ENCODE data around the gene CHN2. TPM values are rescaled to one million over a fixed set of nuclear protein-coding genes. Genes with fewer than 3 reads are reported as not detected.

CHN2 gene
- total RNA-seq, 1 experiment from 2014 or later, result 2.1 TPM

- Histone ChIP-seq H3K4me1 (ENCODE audit: control insufficient read depth in 1 of 2, insufficient read depth in 2 of 2, low read length in 2 of 2) (no peaks in the 10 kb centered on the region), H3K9ac (ENCODE audit: low read length) (no peak overlapping the region), H3K36me3 (ENCODE audit: control insufficient read depth in 1 of 2, insufficient read depth in 2 of 2, low read length in 2 of 2) (no peaks in the 10 kb centered on the region), H3K79me2 (ENCODE audit: insufficient read depth, low read length) (no peaks in the 10 kb centered on the region), H3K9me3 (ENCODE audit: control insufficient read depth in 1 of 2, insufficient read depth in 1 of 2, low read depth in 1 of 2, low read length in 2 of 2) (0 out of 4 replicates have a peak, but pooled peaks cover 0 to 3% of the 10 kb centered on the region in 2 experiments), H3K27ac (ENCODE audit: low read depth, low read length) (no peak overlapping the region), H3K27me3 (ENCODE audit: insufficient read depth, low read length) (peaks cover 7% of the 10 kb centered on the region; the same call in 1 of the 2 replicates), H4K20me1 (ENCODE audit: insufficient read depth) (no peaks in the 10 kb centered on the region), H3K4me2 (ENCODE audit: low read length) (no peak overlapping the region), H3K4me3 (replicated peaks in 1 of 2; ENCODE audit: low read depth in 1 of 2, low read length in 2 of 2) (no peak overlapping the region), H2AFZ (ENCODE audit: low read depth, low read length, poor library complexity, severe bottlenecking) (no peak overlapping the region), H3K9me2 (ENCODE audit: insufficient read depth) (no peaks in the 10 kb centered on the region)
- RAD21 ChIA-PET (ENCODE audit: low non-redundant PET in 1 of 2, low total read pairs in 2 of 2, uncharacterized antibody in 2 of 2, unreplicated experiment in 2 of 2), result no interaction called here
- TF ChIP-seq CEBPB (IDR thresholded peaks at IDR 0.05; ENCODE audit: low read depth) (no peak), SRF (IDR thresholded peaks at IDR 0.05; ENCODE audit: low read depth) (no peak), JUND (IDR thresholded peaks at IDR 0.05) (no peak), FOSL1 (IDR thresholded peaks at IDR 0.05; ENCODE audit: low read depth) (no peak), REST (IDR thresholded peaks at IDR 0.05; ENCODE audit: low read depth) (no peak), EGR1 (IDR thresholded peaks at IDR 0.05; ENCODE audit: low read depth) (no peak), POLR2A (IDR thresholded peaks at IDR 0.05; ENCODE audit: borderline replicate concordance, extremely low read depth, insufficient read depth, insufficient read length) (no peak), SIN3A (IDR thresholded peaks at IDR 0.05; ENCODE audit: low read depth) (no peak), YY1 (IDR thresholded peaks at IDR 0.05; ENCODE audit: extremely low read depth, insufficient replicate concordance, low read depth, low read length) (no peak), CTCF (IDR thresholded peaks at IDR 0.05 in 2 of 3, conservative IDR thresholded peaks at IDR 0.05 in 1 of 3; ENCODE audit: borderline replicate concordance in 1 of 3, insufficient read depth in 1 of 3, low read depth in 2 of 3, low read length in 2 of 3) (no peak), ZFX (IDR thresholded peaks at IDR 0.05) (no peak), MAX (IDR thresholded peaks at IDR 0.05) (no peak), RAD21 (IDR thresholded peaks at IDR 0.05; ENCODE audit: low read depth) (no peak), TCF7L2 (IDR thresholded peaks at IDR 0.05; ENCODE audit: borderline replicate concordance, extremely low read depth, insufficient read depth, insufficient read length) (no peak), ELF1 (IDR thresholded peaks at IDR 0.05; ENCODE audit: borderline replicate concordance, low read depth) (no peak), CBX3 (IDR thresholded peaks at IDR 0.05; ENCODE audit: low read depth) (no peak), EZH2 (IDR thresholded peaks at IDR 0.05) (no peak)
- intact Hi-C loops (cut with micrococcal nuclease), result no loop called here
- BruUV-seq (replicated peaks), result no TSS peak
- ATAC-seq (no peak), DNase-seq (ENCODE audit: low read depth, low spot score) (no peak)
- POLR2A ChIA-PET, result interaction anchor here (0.6 kb wide), 1 partner anchor 15 kb away, joined by 6 read pairs; no protein-coding TSS in a partner anchor
- CTCF ChIA-PET, result no interaction called here
Observed at GRCh38 chr7:29308424-29308823, 113.8 kb downstream of the CHN2 start.

Measured in HCT116 (cell line).